AML-193 (cell line): ENCODE measurements around the gene PERM1.
A peak's percentile ranks its signal among the peaks of the same experiment; 100 is the strongest.
"Not testable (repeated sequence)": the region's sequence is repeated elsewhere in the genome, so short reads cannot be mapped to it uniquely, and the experiment has no call there.

Experiments
- DNase-seq, 2 experiments: peaks; one replicate each; lab custom pipeline; 2025; lab: John Stamatoyannopoulos, UW

The PERM1 gene

GRCh38 chr1:978069-978834 is 3.6 kb downstream of the PERM1 start:
- no peak for DNase-seq

DNA sequence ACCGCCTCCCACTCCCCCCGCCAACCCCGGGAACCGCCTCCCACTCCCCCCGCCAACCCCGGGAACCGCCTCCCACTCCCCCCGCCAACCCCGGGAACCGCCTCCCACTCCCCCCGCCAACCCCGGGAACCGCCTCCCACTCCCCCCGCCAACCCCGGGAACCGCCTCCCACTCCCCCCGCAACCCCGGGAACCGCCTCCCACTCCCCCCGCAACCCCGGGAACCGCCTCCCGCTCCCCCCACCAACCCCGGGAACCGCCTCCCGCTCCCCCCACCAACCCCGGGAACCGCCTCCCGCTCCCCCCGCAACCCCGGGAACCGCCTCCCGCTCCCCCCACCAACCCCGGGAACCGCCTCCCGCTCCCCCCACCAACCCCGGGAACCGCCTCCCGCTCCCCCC is 5.1 kb downstream of the PERM1 start:
- DNase-seq: not testable (repeated sequence)

DNA sequence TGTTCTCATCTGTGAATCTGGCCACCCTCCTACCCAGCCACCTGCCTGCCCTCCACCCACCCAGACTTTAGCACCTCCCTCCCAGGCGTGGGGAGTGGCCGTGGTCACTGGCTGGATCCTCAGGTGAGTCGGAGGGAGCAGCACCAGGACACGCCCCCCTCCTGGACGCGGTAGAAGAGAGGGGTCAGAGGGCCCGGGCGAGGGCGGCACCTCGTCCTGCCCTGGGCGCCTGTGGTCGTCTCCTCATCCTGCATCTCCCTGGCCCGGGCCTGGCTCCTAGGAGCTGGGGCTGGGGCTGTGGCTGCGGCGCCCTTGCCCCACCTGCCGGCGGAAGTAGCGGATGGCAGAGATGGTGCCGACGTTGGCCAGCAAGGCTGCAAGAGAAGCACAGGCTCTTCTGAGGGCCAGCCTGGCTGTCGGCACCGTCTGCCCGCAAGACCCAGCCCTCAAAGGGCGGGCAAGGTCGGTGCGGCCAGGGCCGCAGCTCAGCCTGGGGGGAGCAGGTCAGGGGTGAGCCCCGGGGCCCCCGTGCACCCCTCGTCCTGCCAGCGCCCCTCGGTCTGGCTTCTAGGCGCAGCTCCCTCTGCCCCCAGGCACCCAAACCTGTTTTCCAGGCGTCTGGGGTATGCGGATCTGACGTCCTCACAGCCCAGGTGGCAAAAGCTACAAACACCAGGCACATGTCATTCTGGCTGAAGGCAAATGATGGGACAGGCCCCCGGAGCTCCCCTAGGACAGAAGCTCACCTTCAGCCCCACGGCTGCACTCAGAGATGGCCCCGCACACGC is 5.8 kb downstream of the PERM1 start:
- DNase-seq: peak; percentile 50 to 51

DNA sequence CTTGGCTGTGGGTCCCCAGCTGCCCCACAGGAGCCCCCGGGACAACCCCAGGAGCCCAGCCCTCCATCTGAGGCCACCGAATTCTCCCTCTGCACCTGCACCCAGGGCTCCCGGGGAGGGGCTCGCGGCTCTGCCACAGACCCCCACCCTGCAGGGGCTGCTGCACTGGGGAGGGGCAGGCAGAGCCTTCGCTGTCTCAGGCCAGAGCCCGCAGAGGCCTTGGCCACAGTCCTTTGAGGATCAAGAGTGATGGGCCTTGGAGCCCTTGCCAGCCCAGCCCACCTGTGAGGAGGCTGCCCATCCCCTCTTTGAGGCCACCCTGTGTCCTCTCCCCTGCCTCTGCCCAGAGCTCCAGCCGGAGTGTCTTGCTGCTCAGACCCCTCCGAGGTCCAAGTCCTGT is 6.5 kb downstream of the PERM1 start:
- DNase-seq: no peak

DNA sequence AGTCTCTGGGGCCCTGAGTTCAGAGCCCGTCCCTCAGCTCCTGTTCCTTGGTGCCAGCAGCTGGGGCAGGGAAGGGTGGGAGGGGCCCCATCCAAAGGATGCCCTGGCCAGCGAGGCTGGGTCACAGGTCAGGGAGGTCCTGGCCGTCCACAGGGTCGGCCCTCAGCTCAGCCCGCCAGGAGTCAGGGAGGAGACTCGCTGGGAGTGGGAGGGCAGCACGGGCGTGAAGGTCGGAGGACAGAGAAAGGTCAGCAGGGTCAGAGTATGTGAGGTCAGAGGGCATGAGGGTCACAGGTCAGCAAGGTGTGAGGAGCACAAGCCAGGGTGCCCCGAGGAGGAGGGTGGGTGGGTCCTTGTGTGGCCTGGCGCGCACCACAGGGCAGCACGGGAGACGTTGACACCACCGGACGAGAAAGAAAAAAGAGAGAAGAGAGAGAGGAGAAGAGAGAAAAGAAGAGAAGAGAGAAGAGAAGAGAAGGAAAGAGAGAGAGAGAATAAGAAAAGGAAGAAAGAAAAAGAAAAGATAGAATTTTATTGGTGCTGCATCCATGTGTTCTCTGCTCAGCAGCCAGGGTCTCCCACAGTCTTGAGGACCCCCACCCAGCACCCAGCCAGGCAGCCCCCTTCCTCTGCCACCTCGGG is 7.1 kb downstream of the PERM1 start:
- no peak for DNase-seq

DNA sequence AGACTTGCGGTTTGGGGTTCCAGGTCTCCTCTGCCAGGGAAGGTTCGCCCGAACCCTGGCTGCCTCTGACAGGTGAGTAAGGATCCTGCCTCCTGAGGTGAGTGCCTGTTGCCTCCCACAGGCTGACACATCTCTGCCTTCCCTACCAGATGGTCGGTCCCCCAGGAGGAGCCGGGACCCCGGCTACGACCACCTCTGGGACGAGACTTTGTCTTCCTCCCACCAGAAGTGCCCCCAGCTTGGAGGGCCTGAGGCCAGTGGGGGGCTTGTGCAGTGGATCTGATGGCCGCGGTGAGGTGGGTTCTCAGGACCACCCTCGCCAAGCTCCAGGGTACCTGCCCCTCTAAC is 7.6 kb downstream of the PERM1 start:
- DNase-seq: no peak

DNA sequence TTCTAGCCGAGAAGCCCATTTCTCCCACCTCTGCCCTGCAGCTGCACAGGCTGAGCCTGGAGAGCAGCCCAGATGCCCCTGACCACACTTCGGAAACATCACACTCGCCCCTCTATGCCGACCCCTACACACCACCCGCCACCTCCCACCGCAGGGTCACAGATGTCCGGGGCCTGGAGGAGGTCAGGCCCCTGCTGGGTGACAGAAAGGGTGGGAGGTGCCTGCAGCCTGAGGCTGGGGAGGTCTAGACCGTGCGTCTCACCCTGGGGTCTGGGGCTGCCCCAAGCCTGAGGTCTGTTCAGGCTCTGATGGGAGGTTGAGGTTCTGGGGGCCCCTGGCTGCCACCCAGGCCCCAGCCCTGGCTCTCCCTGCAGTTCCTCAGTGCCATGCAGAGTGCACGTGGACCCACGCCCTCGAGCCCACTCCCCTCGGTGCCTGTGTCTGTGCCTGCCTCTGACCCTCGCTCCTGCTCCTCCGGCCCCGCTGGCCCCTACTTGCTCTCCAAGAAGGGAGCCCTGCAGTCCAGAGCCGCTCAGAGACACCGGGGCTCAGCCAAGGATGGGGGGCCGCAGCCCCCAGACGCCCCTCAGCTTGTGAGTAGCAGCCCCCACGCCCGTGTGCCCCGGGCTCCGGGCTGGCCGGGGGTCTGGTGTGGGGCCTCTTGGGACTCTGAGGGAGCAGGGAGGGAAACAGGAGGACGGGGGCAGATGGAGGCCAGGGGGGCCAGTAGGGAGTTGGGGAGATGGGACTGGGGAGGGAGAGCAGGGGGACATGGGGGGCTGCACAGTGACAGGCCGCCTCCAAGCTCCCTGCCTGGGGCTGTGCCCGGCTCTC is 8.2 kb downstream of the PERM1 start:
- DNase-seq: no peak

DNA sequence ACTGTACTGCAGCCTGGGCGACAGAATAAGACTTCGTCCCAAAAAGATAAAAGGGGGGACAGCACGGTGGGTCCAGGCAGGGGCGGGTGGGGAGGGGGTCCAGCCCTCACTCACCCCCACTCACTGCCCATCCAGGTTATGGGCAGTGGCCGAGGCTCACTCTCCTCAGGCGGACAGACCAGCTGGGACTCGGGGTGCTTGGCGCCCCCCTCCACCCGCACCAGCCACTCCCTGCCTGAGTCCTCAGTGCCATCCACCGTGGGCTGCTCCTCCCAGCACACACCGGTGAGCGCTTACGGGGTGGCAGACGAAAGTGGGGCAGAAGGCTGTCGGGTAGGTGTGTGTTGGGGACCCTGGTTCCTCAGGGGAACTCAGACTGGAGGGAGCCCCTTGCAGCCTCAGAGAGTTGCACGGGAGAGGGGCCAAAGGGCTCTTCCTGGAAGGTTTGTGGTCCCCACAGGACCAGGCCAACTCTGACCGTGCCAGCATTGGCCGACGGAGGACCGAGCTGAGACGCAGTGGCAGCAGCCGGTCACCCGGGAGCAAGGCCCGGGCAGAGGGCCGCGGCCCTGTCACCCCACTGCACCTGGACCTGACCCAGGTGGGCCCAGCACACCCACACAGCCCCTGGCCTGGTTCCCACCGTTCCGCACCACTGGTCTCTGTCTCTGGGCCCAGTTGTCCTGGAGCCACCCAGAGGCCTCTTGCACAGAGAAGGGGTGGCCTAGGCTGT is 9.0 kb downstream of the PERM1 start:
- DNase-seq: no peak

DNA sequence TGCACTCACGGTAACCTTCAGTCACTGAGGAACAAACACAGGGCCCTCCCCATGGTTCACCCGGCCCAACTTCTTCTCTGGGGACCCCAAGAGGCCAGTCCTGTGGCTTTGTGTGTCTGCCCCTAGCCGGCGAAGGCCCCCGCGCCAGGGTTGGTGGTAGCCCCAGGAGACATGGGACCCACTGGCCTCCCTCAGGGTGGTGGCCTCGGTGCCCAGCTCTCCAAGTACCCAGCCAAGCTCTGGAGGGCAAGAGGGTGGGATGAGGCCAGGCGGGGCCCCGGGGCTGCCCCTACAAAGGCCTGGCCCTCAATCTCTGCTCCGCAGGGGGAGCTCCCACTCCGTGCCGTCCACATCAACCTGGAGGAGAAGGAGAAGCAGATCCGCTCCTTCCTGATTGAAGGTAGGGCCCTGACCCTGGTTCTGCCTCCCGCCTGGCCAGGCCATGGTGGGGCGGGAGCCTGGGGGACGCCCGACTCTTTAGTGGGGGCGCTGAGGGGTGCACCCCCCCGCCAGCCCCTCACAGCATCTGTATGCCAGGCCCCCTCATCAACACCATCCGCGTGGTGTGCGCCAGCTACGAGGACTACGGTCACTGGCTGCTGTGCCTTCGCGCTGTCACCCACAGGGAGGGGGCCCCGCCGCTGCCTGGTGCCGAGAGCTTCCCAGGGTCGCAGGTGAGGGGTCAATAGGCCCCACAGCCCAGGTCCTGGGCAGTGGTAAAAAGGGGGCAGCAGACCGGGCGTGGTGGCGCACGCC is 10.0 kb downstream of the PERM1 start:
- DNase-seq: no peak

DNA sequence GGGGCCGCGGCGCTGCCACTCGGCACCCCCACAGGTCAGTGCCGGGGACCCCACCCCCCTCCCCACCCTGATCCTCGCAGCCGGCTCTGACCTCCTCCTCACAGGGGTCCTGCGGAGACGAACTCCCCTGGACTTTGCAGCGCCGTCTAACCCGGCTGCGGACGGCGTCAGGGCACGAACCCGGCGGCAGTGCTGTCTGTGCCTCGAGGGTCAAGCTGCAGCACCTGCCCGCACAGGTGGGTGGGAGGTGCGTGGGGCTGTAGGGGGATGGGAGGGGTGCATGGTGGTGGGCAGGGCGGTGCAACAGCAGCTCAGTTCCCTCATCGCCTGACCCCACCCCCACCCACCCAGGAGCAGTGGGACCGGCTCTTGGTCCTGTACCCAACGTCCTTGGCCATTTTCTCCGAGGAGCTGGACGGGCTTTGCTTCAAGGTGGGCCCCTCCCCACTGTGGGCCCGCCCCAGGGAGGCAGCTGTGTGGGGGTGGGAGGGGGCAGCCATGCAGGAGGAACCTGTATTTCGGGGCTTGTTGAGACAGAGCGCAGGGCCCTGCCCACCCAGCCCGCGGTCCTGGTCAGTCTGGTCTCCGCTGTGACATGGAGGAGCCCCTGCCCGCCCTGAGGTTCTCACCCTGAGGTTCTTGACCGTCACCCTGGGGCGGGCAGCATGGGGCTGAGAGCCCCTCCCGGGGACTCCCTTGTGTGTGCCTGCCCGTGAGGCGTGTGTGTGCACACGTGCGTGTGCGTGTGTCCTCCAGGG is 10.7 kb downstream of the PERM1 start:
- no peak for DNase-seq

GRCh38 chr1:970242-970972 is 11.5 kb downstream of the PERM1 start:
- no peak for DNase-seq

- no peak for DNase-seq
Measured at GRCh38 chr1:969260-969855, 12.5 kb downstream of the PERM1 start.

DNA sequence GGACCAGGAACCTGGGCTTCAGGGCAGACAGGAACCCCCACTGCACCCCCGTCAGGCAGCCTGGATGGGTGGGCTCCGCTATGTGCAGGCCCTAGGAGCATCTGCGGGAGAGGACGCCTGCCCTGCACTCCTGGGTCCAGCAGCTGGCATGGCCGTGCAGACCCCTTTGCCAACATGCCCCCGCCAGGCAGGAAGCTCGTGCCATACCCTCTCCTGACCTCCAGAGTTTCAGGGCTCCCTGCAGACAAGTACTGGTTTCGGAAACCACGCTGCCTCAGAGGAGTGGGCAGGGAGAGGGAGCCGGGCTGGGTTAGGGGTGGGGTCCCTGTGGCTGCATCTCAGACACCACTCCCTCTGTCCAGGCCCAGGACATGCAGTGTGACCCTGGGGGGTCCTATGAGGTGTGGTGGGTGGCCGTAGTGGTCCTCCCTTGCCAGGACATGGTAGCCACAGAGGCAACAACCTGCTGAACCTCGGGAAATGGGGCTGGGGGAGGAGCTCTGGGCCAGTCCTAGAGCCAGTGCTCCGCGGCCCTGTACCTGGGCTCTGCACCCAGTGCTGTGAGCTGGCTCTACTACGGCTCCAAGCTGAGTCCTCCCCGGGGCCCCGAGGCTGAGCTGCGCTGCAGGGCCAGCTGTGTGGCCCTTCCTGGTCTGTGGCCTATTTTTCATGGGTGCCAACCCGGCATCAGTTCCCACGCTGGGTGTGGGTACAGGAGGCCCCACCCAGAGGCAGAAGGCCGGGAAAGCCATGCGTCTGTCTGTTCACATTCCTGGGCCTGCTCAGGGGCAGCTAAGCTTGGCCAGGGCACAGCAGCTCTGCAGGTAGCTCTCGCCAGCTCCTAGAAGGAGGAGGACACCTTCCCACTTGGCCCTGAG is 14.2 kb downstream of the PERM1 start:
- no peak for DNase-seq

DNA sequence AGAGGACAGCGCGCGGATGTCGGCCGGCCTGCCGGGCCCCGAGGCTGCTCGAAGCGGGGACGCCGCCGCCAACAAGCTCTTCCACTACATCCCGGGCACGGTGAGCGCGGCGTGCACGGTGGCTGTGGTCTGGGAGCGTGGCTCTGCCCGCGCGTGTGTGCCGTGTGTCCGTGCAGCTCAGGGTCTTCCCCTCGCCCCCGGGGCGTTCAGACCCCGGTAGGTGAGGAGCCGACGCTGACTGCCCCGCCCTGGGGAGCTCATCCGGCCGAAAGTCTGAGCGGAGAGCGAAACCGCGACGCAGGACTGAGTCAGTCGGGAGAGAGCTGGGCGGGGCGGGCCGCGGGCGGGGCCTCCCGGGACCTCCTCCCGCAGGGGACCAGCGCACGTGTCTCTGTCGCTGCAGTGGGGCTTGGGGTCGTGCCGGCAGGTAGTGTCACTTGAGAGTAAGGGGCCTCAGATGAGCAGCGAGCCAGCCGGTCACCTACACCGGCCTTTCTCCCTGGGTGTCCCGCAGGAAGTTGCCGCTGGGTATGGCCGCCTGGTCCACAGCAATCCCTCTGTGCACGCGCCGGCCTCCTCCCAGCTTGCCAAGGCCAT is 15.1 kb downstream of the PERM1 start:
- DNase-seq: peak; percentile 36 to 41

DNA sequence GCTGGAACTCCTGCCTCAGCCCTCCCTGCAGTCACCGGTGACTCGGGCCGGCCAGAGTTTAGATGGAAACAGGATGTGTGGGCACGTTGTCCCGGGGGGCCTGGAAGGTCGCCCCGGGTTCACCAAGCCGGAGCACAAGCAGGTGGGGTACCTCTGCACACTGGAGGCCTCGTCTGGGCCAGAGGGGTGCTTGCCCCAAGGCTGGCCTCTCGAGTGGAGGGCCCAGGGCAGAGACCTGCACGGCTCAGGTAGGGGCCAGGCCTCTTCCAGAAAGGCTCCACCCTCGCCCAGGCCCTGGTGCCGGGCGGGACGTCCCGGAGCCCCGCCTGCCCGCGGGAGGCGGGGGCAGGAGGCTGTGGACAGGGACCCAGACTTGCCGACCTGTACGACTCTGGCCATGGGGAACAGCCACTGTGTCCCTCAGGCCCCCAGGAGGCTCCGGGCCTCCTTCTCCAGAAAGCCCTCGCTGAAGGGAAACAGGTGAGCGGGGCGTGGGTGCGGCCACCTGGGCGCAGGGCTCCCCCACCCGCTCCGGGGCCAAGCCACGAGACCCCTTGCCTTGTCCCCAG is 15.7 kb downstream of the PERM1 start, which contains the start of gene PLEKHN1:
Gene PLEKHN1, plus strand, starts transcription at position 348 of the 569 bp plus-strand sequence. Its CDS starts 50 bp downstream, at position 398.
- DNase-seq: no peak

DNA sequence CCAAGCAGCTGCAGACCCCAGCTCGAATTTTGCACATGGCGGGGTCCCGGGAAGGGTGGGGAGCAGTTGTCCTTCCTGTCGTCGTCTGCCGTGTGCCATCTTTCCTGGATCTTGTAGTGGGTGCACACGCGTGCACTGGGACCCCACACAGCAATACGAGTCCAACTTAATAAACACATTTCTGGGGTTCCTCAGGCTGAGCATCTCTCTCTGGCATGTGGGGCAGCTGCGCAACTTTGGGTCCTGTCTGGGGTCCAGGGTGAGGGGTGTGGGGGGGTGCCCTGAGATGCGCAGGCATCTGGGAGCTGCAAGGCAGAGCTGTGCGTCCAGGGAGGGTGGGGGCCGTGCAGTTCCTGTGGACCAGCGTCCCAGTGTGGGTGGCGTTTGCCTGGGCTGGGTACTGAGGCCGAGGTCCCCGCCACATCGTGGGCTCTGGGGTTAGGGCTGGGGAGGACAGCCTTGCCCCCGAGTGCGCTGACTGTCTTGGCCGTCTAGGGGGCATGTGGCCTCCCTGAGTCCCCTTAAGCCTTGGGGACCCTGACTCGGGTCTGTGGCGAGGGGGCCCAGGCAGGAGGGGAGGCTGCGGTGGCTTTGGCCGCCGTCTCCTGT is 16.3 kb downstream of the PERM1 start:
- DNase-seq: no peak
